ENCODE data around the gene IP6K1.

- no peak for TF ChIP-seq BHLHE40 (IDR thresholded peaks at IDR 0.05; ENCODE audit: borderline replicate concordance)
- TF ChIP-seq NFRKB (IDR thresholded peaks at IDR 0.05) = no peak
- TF ChIP-seq FOXM1 (IDR thresholded peaks at IDR 0.05; ENCODE audit: borderline replicate concordance) = no peak
- TF ChIP-seq TARDBP (IDR thresholded peaks at IDR 0.05) = no peak
- TF ChIP-seq SP1 (IDR thresholded peaks at IDR 0.05) = no peak
- TF ChIP-seq FOXA1 (IDR thresholded peaks at IDR 0.05) = no peak
- no peak for TF ChIP-seq CTBP1 (IDR thresholded peaks at IDR 0.05; ENCODE audit: borderline replicate concordance)
- no peak for TF ChIP-seq PKNOX1 (IDR thresholded peaks at IDR 0.05)
- TF ChIP-seq SUZ12 (IDR thresholded peaks at IDR 0.05) = no peak
- TF ChIP-seq FOXK2 (IDR thresholded peaks at IDR 0.05) = no peak
- no peak for TF ChIP-seq ARNT (IDR thresholded peaks at IDR 0.05)
These were observed 26.7 kb upstream of the IP6K1 start for GRCh38 chr3:49812916-49813496.
